CD4-positive, alpha-beta T cell treated with Interleukin-15 for 4 hours (primary cell): ENCODE results near the gene PRELID1.
"Not testable (repeated sequence)": the region's sequence is repeated elsewhere in the genome, so short reads cannot be mapped to it uniquely, and the experiment has no call there.

Source experiments
- DNase-seq: peaks from one replicate; pipeline ENCODE4 v3.0.0-alpha.2; 2020; ENCODE audit warnings: low spot score

The PRELID1 gene

GRCh38 chr5:177303121-177303924 lies at the start of gene PRELID1, which contains the start of gene RAB24:
PRELID1 (plus strand) TSS chr5:177303799; CDS start chr5:177303986, 187 bp downstream.
RAB24 (minus strand) TSS chr5:177303719; CDS start chr5:177303288, 431 bp downstream.
- DNase-seq = peak; percentile 83

- DNase-seq = no peak
Measured at GRCh38 chr5:177256296-177256695, 47.3 kb upstream of the PRELID1 start.

- DNase-seq = not testable (repeated sequence)
Measured at GRCh38 chr5:177258711-177259110, 44.9 kb upstream of the PRELID1 start.

GRCh38 chr5:177260961-177261360 lies 42.6 kb upstream of the PRELID1 start:
- no peak for DNase-seq

GRCh38 chr5:177261510-177261909 lies 42.1 kb upstream of the PRELID1 start:
- no peak for DNase-seq

- no peak for DNase-seq
Measured at GRCh38 chr5:177264178-177264577, 39.4 kb upstream of the PRELID1 start.

- DNase-seq = no peak
Measured at GRCh38 chr5:177265395-177265794, 38.2 kb upstream of the PRELID1 start.

- no peak for DNase-seq
Measured at GRCh38 chr5:177269232-177269895, 34.2 kb upstream of the PRELID1 start.

GRCh38 chr5:177269976-177270375 lies 33.6 kb upstream of the PRELID1 start:
- DNase-seq = no peak

- no peak for DNase-seq
Measured at GRCh38 chr5:177270653-177271052, 32.9 kb upstream of the PRELID1 start.

GRCh38 chr5:177271113-177271512 lies 32.5 kb upstream of the PRELID1 start:
- DNase-seq = no peak

- no peak for DNase-seq
Measured at GRCh38 chr5:177275883-177276282, 27.7 kb upstream of the PRELID1 start.

- no peak for DNase-seq
Measured at GRCh38 chr5:177276886-177277285, 26.7 kb upstream of the PRELID1 start.

- DNase-seq = no peak
Measured at GRCh38 chr5:177288191-177288590, 15.4 kb upstream of the PRELID1 start.

GRCh38 chr5:177290816-177291596 lies 12.6 kb upstream of the PRELID1 start:
- DNase-seq = no peak

GRCh38 chr5:177291735-177292134 lies 11.9 kb upstream of the PRELID1 start:
- DNase-seq = no peak

- DNase-seq = no peak
Measured at GRCh38 chr5:177293819-177294581, 9.6 kb upstream of the PRELID1 start.

- no peak for DNase-seq
Measured at GRCh38 chr5:177294632-177295031, 9.0 kb upstream of the PRELID1 start.

GRCh38 chr5:177295924-177296323 lies 7.7 kb upstream of the PRELID1 start:
- DNase-seq = no peak

- DNase-seq = no peak
Measured at GRCh38 chr5:177296581-177296980, 7.0 kb upstream of the PRELID1 start.

GRCh38 chr5:177297922-177298321 lies 5.7 kb upstream of the PRELID1 start:
- DNase-seq = no peak

- no peak for DNase-seq
Measured at GRCh38 chr5:177299697-177300096, 3.9 kb upstream of the PRELID1 start.
